Activated naive CD8-positive, alpha-beta T cell treated with anti-CD3 and anti-CD28 coated beads, Interleukin-2, amount 10 ng/mL, durations not matched to agents 7 days and 5 days (primary cell): ENCODE data around the gene TNFSF12. TPM values are rescaled to one million over a fixed set of nuclear protein-coding genes. Genes with fewer than 3 reads are reported as not detected.

Experiments used
- ATAC-seq: fragments of 150-1000 bp; cut with Tn5 transposase; one replicate; pipeline ENCODE4 v1.10.0; 2021; ENCODE audit warnings: low read depth, moderate library complexity
- POLR2A ChIA-PET: fragments of 350-600 bp; sonication (Branson Sonifier 250); formaldehyde crosslinking; loops from one replicate; lab custom pipeline; 2021; ENCODE audit warnings: antibody characterized with exemption; lab: Charles Lee
- DNase-seq: peaks from one replicate; pipeline ENCODE4 v3.0.0; 2021
- H3K27ac Mint-ChIP-seq: one replicate; pipeline ENCODE4 v1.8.0; 2022; ENCODE audit warnings: mild to moderate bottlenecking, mixed read lengths
- H3K27me3 Mint-ChIP-seq: one replicate; pipeline ENCODE4 v1.8.0; 2022; ENCODE audit warnings: mild to moderate bottlenecking, moderate library complexity, mixed read lengths
- H3K36me3 Mint-ChIP-seq: one replicate; pipeline ENCODE4 v1.8.0; 2021; ENCODE audit warnings: mild to moderate bottlenecking, mixed read lengths
- H3K4me1 Mint-ChIP-seq: one replicate; pipeline ENCODE4 v1.8.0; 2021; ENCODE audit warnings: mixed read lengths
- H3K4me3 Mint-ChIP-seq: one replicate; pipeline ENCODE4 v1.8.0; 2022; ENCODE audit warnings: mild to moderate bottlenecking, moderate library complexity, mixed read lengths
- H3K9me3 Mint-ChIP-seq: one replicate; pipeline ENCODE4 v1.8.0; 2021; ENCODE audit warnings: mixed read lengths
- total RNA-seq, 2 experiments: library from RNA; stranded (reverse); gene quantifications; one replicate each; pipeline ENCODE4 v1.2.3, GENCODE V29; 2021

Gene TNFSF12
- total RNA-seq, 2 experiments from 2014 or later: 93.0 to 95.7 TPM

GRCh38 chr17:7576432-7576937, 27.6 kb downstream of the TNFSF12 start:
- POLR2A ChIA-PET: interaction anchor here (1.2 to 5.2 kb wide), 2 partner anchors 8 to 14 kb away, joined by 4 to 89 read pairs; partner anchors contain the start of genes MPDU1 and SOX15
- H3K9me3 Mint-ChIP-seq: no peaks in the 10 kb centered on the region
- H3K36me3 Mint-ChIP-seq: peaks cover 54% of the 10 kb centered on the region
- DNase-seq (no peak), ATAC-seq (no peak)
- H3K4me1 Mint-ChIP-seq: peaks cover 63% of the 10 kb centered on the region
- no peaks in the 10 kb centered on the region for H3K27me3 Mint-ChIP-seq
- peak overlapping the region; percentile 35 for H3K4me3 Mint-ChIP-seq
- H3K27ac Mint-ChIP-seq: peak overlapping the region; percentile 60

GRCh38 chr17:7577327-7578199, 28.7 kb downstream of the TNFSF12 start:
- no peaks in the 10 kb centered on the region for H3K9me3 Mint-ChIP-seq
- ATAC-seq (no peak), DNase-seq (no peak)
- POLR2A ChIA-PET: no interaction called here
- peaks cover 67% of the 10 kb centered on the region for H3K4me1 Mint-ChIP-seq
- peaks cover 57% of the 10 kb centered on the region for H3K36me3 Mint-ChIP-seq
- peak overlapping the region; percentile 67 for H3K27ac Mint-ChIP-seq
- no peaks in the 10 kb centered on the region for H3K27me3 Mint-ChIP-seq
- H3K4me3 Mint-ChIP-seq: peak overlapping the region; percentile 51

GRCh38 chr17:7579001-7579833, 30.4 kb downstream of the TNFSF12 start, which contains the start of gene CD68:
CD68 (plus strand) TSS chr17:7579638; CDS start chr17:7579678, 40 bp downstream.
- peaks cover 68% of the 10 kb centered on the region for H3K4me1 Mint-ChIP-seq

GRCh38 chr17:7579834-7580603, 31.2 kb downstream of the TNFSF12 start:
- POLR2A ChIA-PET: interaction anchor here (0.5 to 2.5 kb wide), 15 partner anchors 9 to 144 kb away, joined by 3 to 14 read pairs (median 4); partner anchors contain the start of genes FXR2, SAT2, SENP3 and SOX15
- Mint-ChIP-seq H3K9me3 (no peaks in the 10 kb centered on the region), H3K27me3 (no peaks in the 10 kb centered on the region), H3K4me3 (peak overlapping the region; percentile 80), H3K27ac (peak overlapping the region; percentile 96), H3K4me1 (peaks cover 66% of the 10 kb centered on the region), H3K36me3 (peaks cover 41% of the 10 kb centered on the region)
- DNase-seq (no peak), ATAC-seq (no peak)

More at GRCh38 chr17:7579001-7579833, 30.4 kb downstream of the TNFSF12 start, which contains the start of gene CD68:
- POLR2A ChIA-PET: interaction anchor here (0.6 to 2.5 kb wide), 14 partner anchors 9 to 144 kb away, joined by 3 to 14 read pairs (median 4); partner anchors contain the start of genes FXR2, SAT2, SENP3 and SOX15
- DNase-seq (peak; percentile 61), ATAC-seq (peak; percentile 51)
- peaks cover 47% of the 10 kb centered on the region for H3K36me3 Mint-ChIP-seq
- peak within 1 kb of the TSS; percentile 80 for H3K4me3 Mint-ChIP-seq
- no peaks in the 10 kb centered on the region for H3K27me3 Mint-ChIP-seq
- peak within 1 kb of the TSS; percentile 96 for H3K27ac Mint-ChIP-seq
- H3K9me3 Mint-ChIP-seq: no peaks in the 10 kb centered on the region

- H3K4me3 Mint-ChIP-seq: peak overlapping the region; percentile 80
- peak overlapping the region; percentile 96 for H3K27ac Mint-ChIP-seq
- H3K4me1 Mint-ChIP-seq: peaks cover 65% of the 10 kb centered on the region
- no peaks in the 10 kb centered on the region for H3K9me3 Mint-ChIP-seq
- H3K36me3 Mint-ChIP-seq: peaks cover 42% of the 10 kb centered on the region
- no peak for DNase-seq
- no peaks in the 10 kb centered on the region for H3K27me3 Mint-ChIP-seq
- ATAC-seq: no peak
- POLR2A ChIA-PET: interaction anchor here (0.5 to 2.5 kb wide), 7 partner anchors 9 to 122 kb away, joined by 3 to 14 read pairs (median 6); partner anchors contain the start of genes FXR2, POLR2A, SOX15 and TP53
Measured at GRCh38 chr17:7580604-7581575, 32.0 kb downstream of the TNFSF12 start.

- Mint-ChIP-seq H3K4me1 (peaks cover 56% of the 10 kb centered on the region), H3K27ac (peak overlapping the region; percentile 100), H3K9me3 (no peaks in the 10 kb centered on the region), H3K27me3 (no peaks in the 10 kb centered on the region), H3K36me3 (peaks cover 35% of the 10 kb centered on the region), H3K4me3 (peak overlapping the region; percentile 99)
- no peak for ATAC-seq
- POLR2A ChIA-PET: interaction anchor here (1.3 to 5.7 kb wide), 8 partner anchors 9 to 341 kb away, joined by 3 to 89 read pairs (median 10); partner anchors contain the start of genes FXR2, GABARAP, NEURL4 and SAT2
- DNase-seq: no peak
Measured at GRCh38 chr17:7582396-7583252, 33.8 kb downstream of the TNFSF12 start.

- POLR2A ChIA-PET: interaction anchor here (0.7 to 5.7 kb wide), 18 partner anchors 10 to 538 kb away, joined by 3 to 89 read pairs (median 4); partner anchors contain the start of genes FXR2, GABARAP, NEURL4 and POLR2A
- Mint-ChIP-seq H3K36me3 (peaks cover 30% of the 10 kb centered on the region), H3K27me3 (no peaks in the 10 kb centered on the region), H3K4me1 (peaks cover 47% of the 10 kb centered on the region), H3K4me3 (peak within 1 kb of the TSS; percentile 99), H3K27ac (peak within 1 kb of the TSS; percentile 100), H3K9me3 (no peaks in the 10 kb centered on the region)
- ATAC-seq: peak; percentile 85
- DNase-seq: peak; percentile 95
Measured at GRCh38 chr17:7583253-7584109, 34.6 kb downstream of the TNFSF12 start, which contains the start of gene MPDU1. MPDU1 (plus strand) TSS chr17:7583852; CDS start chr17:7583863, 11 bp downstream.

- peak overlapping the region; percentile 45 for H3K27ac Mint-ChIP-seq
- no peak for ATAC-seq
- H3K27me3 Mint-ChIP-seq: no peaks in the 10 kb centered on the region
- H3K9me3 Mint-ChIP-seq: no peaks in the 10 kb centered on the region
- H3K4me3 Mint-ChIP-seq: no peak overlapping the region
- POLR2A ChIA-PET: interaction anchor here (0.8 to 5.7 kb wide), 5 partner anchors 13 to 101 kb away, joined by 3 to 89 read pairs (median 5); partner anchors contain the start of genes FXR2, TP53 and WRAP53
- H3K36me3 Mint-ChIP-seq: peaks cover 11% of the 10 kb centered on the region
- DNase-seq: no peak
- H3K4me1 Mint-ChIP-seq: peaks cover 21% of the 10 kb centered on the region
Measured at GRCh38 chr17:7586673-7587419, 38.0 kb downstream of the TNFSF12 start.

GRCh38 chr17:7587420-7588151, 38.7 kb downstream of the TNFSF12 start:
- DNase-seq: no peak
- Mint-ChIP-seq H3K27ac (no peak overlapping the region), H3K4me3 (no peak overlapping the region), H3K4me1 (peaks cover 14% of the 10 kb centered on the region), H3K27me3 (no peaks in the 10 kb centered on the region), H3K9me3 (no peaks in the 10 kb centered on the region), H3K36me3 (peaks cover 9% of the 10 kb centered on the region)
- POLR2A ChIA-PET: interaction anchor here (0.8 to 5.7 kb wide), 5 partner anchors 14 to 100 kb away, joined by 3 to 89 read pairs (median 5); partner anchors contain the start of genes FXR2, TP53 and WRAP53
- ATAC-seq: no peak
